Left hindlimb (tissue), 1 donor: Measurements from ENCODE around the gene NEDD1.
A peak's percentile ranks its signal among the peaks of the same experiment; 100 is the strongest.

Experiments
- DNase-seq: peaks from one replicate; pipeline ENCODE4 v3.0.0-alpha.2; 2018

The NEDD1 gene

DNA sequence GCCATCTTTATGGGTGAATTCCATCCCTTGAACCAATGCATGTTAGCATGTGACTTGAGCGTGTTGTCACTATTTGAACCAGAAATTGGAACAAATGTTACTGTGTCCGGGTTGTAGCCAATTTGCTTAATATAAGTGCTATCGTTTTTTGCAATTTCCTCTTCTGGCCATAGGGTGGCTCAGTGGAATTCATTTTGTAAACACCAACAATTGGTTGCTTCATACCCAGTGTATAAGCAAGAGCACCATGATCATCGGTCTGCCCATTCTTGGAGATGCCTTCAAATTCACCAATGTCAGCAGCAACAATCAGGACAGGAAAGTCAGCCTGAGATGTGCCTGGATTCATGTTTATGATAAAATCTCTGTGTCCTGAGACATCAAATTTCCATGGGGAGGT lies 5.0 kb upstream of the NEDD1 start:
- no peak for DNase-seq

DNA sequence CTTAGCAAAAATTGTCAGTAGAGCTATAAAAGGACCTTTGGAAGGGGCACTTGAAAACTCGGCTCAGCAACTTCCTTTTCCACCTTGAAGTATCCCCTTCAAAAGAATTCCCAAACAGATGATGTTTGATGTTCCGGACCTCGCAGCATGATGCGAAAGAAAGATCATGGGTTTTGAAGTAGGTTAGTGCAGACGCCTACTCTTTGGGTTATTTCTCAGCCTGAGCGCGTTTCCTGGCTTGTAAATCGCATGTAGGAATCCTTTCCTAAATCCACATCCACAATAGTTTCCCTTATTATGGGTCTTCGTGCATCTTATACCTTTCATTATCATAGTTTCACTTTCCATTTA lies 584 bp upstream of the NEDD1 start:
- no peak for DNase-seq

DNA sequence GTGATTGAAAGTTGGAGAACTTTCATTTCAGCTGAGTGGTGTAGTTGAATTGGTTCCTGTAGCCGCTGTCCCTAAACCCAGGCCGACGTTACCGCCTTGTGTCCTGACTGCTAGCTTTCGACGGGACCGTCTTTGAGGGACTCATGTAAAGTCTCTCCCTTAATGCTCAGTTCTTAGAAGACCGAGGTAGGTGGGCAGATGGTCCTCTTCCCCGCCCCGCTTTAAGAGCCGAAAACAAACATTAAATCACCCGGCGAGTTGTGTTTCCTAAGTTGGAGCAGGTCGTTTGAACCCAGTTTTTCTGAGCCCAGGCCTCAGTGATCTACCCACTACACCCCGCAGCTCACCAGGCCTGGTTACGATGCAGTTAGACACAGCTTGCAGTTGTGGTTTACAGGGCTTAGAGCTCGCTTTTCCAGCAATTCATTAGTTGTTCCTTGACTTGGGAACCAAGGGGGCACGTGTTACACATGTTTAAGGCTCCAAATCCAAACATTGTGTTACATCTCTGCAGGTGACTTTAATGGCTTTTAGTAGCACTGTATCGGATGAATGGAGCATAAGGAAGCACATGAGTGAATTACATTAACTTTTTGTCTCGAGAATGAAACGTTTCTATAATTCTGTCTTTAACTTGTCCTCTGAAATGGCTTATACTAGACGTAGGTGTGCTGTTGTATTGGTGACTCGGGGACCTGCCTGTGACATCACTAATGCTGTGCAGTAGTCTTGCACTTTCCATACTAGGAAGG lies 790 bp downstream of the NEDD1 start:
- peak; percentile 46 for DNase-seq

DNA sequence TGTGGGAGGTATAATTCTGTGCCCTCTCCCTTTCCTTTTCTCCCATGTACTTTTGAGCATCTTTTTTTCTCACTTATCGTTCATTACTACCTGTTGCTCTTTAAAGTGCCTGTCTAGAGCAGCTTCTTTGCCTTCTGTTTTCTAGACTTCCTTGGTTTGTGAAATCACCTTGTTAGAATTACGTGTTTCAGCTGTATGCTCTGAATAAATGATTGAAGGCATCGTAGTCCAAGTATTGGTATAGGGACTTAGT lies 1.3 kb downstream of the NEDD1 start:
- DNase-seq, result no peak

DNA sequence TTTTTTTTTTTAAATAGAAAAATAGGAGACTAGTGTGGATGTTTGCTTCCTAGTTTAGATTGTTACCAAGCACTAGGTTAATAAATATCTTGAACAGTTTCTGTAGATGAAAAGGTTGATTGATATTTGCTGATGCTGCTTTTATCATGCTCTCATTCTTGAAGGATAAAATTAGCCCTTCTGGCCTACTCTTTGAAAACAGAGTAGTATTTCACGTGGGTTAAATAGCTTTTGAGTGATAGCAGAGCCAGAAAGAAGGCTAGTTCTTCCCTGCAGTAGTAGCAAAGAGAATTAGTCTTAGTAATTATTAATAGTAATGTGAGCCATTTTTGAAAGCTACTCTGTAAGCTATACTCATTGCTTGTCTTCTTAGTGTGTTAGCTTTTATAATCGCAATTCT lies 5.2 kb downstream of the NEDD1 start:
- no peak for DNase-seq

DNA sequence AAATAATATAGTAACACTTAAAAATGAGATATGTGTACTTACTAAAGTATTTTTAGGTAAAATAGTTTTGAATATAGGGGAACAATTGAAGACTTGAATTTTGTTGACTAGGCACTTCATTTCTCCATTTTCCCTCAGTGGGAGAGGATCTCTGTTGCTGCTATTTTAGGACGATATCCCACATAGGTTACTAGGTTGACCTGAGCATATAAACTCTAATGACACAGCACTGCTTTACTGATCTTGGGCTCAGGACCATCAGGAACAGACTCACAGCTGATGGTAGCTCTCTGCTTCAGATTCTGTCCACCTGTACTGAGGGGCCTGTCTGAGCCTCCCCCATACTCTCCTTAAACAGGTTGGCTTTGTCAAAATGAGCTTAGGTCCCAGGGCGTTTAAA lies 5.9 kb downstream of the NEDD1 start:
- no peak for DNase-seq

DNA sequence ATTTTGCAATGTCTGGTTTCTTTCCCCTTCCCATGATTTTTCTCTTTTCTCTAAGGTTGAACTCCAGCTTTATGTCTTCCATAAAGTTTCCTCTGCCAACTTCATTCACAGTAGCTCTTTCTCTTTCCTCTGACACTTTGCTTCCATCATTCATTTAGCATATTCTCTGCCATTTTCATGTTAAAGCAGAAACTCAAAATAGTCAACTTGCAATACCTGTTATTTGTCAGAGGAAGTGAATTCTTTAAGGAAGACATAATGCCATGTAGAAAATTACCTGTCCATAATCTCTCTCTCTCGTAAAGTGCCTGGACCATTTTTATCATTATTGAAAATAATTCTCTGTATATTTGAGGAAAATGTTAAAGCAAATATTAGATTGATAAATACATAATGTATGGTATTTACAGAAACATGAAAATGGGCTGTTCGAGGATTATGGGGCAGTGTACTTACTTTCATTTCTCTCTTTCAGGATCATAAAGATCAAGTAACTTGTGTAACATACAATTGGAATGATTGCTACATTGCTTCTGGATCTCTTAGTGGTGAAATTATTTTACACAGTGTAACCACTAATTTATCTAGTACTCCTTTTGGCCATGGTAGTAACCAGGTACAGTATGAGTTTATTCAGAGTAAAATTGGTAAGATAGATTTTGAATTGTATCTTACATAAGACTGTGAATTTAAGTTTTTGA lies 12.6 kb downstream of the NEDD1 start:
- DNase-seq, result no peak

DNA sequence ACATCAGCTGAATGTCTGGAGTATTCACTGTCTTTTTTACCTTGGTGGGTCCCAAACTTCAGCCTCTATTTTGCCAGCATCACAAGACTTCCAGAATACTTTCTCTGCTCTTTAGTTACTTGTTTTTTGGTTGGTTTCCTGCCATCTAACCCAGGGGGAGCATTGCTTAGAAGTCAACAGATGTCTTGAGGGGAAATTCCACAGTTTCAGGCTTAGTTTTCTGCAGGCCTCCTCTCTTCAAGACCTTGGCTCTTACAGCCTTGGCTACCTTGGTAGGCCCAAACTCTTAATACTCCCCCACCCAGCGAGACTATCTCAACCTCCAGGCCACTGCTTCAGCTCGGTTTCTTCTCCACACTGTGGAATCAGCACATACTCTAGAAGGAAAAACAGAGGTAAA lies 41.7 kb downstream of the NEDD1 start:
- DNase-seq, result no peak

DNA sequence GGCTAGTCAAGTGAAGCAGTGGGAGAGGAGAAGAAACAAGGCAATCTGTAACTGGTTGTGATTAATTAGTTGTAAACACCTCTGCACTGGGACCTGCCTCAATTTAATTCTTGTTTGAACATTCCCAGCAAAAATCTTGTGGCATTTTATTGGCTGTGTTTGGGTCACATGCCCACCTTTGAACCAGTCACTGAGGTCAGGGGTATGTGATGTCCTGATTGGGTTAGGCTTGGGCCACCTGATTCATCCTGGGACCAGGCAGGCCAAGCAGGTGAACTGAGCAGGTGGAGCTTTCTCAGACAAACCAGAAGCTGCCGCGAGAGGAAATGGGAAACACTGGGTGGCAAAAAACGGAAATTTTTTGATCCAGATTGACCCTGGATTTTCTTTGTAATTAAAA lies 72.5 kb downstream of the NEDD1 start:
- DNase-seq, result no peak

DNA sequence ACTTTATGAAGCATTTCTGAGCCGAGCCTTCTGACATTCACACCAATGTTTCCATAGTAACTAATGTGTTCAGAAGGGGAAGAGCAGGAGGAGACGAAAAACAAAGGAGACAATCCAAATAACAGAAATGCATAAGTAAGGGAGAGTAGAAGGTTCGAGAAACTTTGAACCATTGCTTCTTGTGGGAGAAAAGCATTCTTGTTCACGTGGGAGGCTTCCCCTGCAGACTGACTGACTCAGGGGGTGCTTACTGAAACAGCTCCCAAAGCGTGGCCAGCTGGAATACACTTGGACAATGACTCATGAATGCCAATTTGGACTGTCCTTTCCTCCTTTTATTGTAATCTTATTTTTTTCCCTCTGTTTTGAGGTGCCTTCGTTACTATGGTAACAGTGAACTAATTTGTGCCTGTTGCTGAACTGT lies 73.9 kb downstream of the NEDD1 start:
- DNase-seq, result no peak

DNA sequence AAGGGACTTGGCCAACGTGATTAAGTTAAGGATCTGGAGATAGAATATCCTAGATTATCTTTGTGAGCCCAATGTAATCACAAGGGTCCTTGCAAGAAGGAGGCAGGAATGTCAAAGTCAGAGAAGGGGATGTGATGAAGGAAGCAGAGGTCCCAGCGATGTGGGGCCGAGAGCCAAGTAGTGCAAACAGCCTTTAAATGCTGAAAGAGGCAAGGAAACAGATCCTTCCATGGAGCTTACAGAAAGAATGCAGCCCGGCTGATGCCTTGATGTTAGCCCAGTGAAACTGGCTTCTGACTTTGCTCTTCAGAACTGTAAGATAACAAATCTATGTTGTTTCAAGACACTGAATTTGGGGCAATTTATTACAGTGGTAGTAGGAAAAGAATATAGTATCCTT lies 74.9 kb downstream of the NEDD1 start:
- DNase-seq, result no peak

DNA sequence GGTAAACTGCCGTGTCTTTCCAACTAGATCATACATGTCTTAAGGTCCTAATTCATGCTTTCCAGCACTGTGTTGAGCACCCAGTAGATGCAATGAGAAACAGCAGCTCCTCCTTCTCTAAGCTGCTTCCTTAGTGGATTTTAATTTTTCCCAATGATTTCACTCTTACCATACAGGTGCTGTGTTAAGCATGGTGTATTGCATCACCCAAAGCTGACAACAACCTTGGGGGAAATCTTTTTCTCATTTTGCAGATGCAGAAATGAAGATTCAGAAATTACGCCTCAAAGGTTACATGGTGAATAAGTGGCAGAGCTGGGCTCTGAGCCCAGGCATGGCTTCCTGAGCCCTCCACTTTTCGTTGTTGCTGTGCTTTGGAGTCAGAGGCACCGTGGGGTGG lies 75.6 kb downstream of the NEDD1 start:
- no peak for DNase-seq

DNA sequence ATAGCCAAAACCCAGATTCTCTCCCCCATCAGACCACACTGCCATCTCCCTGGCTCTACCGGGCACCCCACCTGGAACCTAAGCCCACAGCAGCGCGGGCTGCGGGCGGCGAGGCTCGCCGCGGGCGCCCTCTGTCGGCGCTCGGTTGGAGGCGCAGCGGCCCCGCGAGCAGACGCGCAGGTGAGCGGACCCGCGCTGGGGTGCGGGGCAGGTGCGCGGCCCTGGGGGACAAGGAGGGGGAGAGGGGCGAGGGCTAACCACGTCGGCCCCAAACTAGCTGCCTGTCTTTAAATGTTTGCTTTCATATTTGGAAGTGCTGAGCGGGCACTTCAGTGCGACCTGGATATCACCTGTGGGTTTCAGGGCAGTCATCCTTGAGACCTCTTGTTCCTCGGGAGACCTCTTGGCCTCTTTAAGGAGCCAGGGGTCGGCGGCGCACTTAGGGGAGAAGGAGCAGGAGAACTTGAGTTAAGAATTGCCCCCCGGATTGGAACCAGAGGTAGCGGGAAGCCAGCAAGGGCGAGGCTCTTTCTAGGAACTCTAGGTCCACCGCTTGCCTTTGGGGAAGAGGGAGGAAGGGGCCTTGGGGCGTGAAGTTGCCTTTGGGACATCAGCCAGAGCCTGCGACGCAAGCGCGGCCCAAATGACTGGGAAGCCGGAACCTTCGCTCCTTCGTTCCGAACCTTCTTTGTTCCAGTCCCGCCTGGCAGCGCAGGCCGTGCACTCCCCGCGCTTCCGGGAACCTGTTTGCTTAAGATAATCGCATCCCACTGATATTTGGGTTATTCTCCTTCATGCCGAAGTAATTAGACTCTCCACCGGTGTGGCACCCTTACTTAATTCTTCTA lies 78.7 kb downstream of the NEDD1 start:
- no peak for DNase-seq

DNA sequence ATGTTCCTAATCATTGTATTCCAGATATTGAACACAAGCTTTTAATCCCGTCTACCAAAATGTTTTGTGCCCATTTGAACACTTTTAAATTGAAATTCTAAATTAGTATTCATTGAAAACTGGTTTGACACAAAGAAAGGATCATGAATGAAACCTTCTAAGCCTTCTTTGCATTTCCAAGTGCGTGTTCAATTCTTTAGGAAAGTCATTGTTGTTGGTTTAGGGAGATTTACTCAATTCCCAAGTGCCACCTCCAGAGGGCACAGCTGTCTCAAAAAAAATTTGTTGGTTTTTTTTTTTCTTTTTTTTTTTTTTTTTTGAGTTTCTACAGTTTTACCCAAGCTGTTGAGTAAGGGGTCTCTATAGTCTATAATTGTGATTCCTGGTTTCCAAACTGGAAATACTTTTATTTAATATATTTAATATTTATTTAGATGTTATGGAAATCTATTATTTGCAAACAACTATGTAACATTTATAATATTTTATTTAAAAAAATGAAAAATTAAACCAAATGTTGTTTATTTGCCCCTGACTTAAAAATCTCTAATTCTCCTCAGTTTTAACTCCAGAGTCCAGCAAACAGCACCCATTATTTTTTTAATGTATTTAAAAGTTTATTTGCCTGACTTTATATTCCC lies 79.9 kb downstream of the NEDD1 start:
- no peak for DNase-seq

DNA sequence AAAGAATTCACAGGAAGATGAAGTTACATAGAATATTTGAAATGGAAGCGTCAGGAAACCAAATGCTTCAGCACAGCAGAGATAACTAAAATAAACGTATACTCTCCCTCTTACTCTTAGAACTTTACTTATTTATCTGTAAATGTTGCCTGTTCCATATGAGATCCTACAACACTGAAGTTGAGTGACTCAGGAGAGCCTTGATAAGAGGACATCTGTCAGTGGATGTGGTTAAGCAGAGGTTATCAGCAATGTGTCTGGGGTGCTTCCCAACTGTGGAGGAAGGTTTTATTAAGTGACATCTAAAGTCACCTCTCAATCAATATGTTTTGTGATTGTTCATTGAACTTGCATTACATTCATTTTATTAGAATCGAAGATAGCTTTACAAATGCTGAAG lies 81.9 kb downstream of the NEDD1 start:
- no peak for DNase-seq

DNA sequence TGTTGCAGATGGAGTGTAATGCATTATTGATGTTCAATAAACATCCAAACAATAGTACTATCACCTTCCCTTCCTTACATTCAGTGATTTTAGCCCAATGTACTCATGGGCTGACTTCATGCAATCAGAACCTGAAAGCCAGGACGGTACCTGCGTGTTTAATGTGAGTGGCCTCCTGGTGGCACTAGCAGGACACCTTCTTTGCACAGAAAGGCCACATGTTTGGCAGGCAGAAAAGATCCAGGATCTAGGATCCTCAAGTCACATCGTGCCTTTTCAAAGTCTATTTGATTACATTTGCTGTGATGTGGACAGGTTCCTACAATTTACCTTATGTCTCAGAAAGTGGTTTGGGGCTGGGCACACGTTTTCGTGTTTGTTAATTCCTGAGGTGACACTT lies 82.9 kb downstream of the NEDD1 start:
- no peak for DNase-seq

DNA sequence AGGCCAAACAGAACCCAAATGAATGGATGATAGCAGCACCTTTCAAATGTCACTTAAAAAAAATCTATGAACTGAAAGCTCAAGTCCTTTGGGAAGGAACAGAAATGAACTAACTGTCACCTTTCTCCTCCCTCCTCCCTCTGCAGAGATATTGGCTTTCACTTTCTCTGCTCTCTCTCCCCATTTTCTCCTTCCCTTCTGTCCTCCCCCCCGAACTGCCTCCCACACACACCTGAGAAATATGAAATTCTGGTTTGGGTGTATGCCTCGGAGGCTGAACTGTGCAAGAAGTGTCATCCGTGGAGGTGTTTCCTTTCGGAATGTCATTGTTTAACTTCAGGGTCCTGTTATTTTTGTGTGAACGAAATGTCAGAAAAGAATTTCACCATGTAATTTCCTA lies 87.8 kb downstream of the NEDD1 start:
- DNase-seq, result no peak

DNA sequence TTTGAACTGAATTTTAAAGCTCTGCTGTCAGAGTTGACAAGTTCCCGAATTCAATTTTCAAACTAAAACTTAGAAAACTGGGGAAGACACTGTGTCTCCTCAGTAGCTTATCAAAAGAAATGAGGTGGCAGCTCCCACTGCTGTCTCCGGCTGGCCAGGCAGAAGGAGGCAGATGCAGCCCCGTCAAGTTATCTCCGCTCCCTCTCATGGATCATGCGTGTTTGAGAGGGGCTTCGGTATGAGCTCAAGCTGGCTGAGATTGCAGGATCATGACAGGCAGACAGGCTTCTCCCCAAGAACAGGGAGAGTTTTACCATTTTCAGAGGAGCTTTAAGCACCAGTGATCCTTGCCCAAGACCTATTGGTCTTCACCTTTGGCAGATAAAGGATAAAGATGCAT lies 88.8 kb downstream of the NEDD1 start:
- DNase-seq, result no peak

DNA sequence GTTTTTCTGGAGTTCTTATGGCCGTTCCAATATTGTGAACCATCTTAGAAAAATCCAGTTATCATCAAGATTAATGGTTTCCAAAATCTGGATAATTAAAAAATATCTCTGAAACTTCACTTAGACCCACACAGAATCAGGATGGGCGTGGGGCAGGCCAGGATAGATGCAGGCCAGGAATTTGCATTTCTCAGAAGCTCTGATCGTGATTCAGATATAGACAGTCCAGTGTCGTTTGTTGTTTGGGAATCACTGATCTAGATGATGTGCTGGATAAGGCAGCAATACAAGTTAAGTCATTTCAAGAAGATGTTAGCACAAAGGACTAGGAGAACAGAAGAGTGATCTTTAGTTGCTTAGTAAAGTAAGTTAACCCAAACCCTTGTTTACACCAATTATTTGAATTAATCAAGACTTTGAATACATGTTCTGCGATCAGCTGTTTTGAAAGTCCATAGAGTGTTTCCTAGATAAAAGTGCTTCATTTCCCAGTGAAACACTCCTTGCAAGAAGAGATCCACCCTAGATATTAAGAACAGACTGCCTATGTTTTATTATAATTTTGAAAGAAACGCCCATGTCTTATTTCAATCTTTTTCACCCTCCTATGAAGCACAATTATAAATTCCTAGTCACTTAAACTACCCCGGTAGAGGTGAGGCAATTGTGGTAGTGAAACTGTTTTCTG lies 90.9 kb downstream of the NEDD1 start:
- DNase-seq, result no peak

DNA sequence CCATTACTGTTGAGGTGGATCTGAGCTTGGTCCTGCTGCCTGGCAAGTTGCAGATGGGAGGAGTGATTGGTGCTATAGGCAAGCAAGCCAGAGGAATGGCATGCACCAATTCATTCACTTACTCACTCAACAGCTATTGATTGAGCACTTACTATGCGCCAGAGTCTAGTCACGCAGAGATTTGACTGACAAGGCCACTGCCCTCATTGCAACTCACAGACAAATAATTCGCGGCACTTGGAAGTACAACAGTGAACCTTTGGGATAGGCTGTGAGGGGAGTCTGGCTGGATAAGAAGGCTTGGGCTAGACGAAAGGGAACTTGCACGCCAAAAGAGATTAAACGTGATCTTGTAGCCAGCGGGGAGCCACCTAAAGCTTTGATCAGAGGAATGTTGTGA lies 96.2 kb downstream of the NEDD1 start:
- no peak for DNase-seq
